Uterus (tissue), 2 donors: ENCODE data around the gene EPB41L2.

ENCODE experiments used
- POLR2A ChIP-seq, 2 donors: fragments of 450-650 bp; IDR thresholded peaks; one replicate each; pipeline ENCODE4 v1.6.1; 2016; ENCODE audit warnings: antibody characterized with exemption in 2 of 2, mild to moderate bottlenecking in 1 of 2, moderate library complexity in 1 of 2
- TF ChIP-seq, protein P1 (sequence below), 4 experiments: fragments of 200-600 bp in 2 of 4; fragments of 450-650 bp in 2 of 4; sonication (generic) in 2 of 4; IDR thresholded peaks; one replicate each; pipeline ENCODE4 v1.5.1; 2016 to 2019; ENCODE audit warnings: antibody characterized with exemption in 4 of 4, mild to moderate bottlenecking in 2 of 4, moderate library complexity in 1 of 4

- TF ChIP-seq POLR2A (IDR thresholded peaks at IDR 0.05) = no peak
- TF ChIP-seq, protein P1, sequence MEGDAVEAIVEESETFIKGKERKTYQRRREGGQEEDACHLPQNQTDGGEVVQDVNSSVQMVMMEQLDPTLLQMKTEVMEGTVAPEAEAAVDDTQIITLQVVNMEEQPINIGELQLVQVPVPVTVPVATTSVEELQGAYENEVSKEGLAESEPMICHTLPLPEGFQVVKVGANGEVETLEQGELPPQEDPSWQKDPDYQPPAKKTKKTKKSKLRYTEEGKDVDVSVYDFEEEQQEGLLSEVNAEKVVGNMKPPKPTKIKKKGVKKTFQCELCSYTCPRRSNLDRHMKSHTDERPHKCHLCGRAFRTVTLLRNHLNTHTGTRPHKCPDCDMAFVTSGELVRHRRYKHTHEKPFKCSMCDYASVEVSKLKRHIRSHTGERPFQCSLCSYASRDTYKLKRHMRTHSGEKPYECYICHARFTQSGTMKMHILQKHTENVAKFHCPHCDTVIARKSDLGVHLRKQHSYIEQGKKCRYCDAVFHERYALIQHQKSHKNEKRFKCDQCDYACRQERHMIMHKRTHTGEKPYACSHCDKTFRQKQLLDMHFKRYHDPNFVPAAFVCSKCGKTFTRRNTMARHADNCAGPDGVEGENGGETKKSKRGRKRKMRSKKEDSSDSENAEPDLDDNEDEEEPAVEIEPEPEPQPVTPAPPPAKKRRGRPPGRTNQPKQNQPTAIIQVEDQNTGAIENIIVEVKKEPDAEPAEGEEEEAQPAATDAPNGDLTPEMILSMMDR (IDR thresholded peaks at IDR 0.05) = no peak
Measured at GRCh38 chr6:130889423-130889822, 173.6 kb downstream of the EPB41L2 start.
